ENCODE results near the gene CISH.

CISH gene

GRCh38 chr3:50568947-50569749, 42.4 kb downstream of the CISH start, which contains the start of gene HEMK1:
TSS of gene HEMK1 (plus strand) at chr3:50569522. CDS start at chr3:50571105, 1,583 bp downstream.
- H3K27ac ChIP-seq (replicated peaks): peak within 1 kb of the TSS; percentile 77
- TF ChIP-seq SPI1 (IDR thresholded peaks at IDR 0.05; ENCODE audit: borderline replicate concordance, low read depth) (no peak), POLR2AphosphoS5 (IDR thresholded peaks at IDR 0.05; ENCODE audit: low read depth) (peak; percentile 71), CTCF (IDR thresholded peaks at IDR 0.05; ENCODE audit: insufficient read depth, low read length) (no peak), REST (IDR thresholded peaks at IDR 0.05; ENCODE audit: insufficient replicate concordance, low read depth) (peak; percentile 49), GABPA (IDR thresholded peaks at IDR 0.05; ENCODE audit: low read depth) (peak; percentile 97)
- peak; percentile 81 to 97 for DNase-seq (ENCODE audit: low read depth in 1 of 2, low spot score in 1 of 2)
- H3K4me3 ChIP-seq (replicated peaks; ENCODE audit: insufficient read depth, low read length): peak within 1 kb of the TSS; percentile 93
- peaks cover 3% of the 10 kb centered on the region for H3K27me3 ChIP-seq (ENCODE audit: insufficient read depth, poor library complexity, severe bottlenecking)

GRCh38 chr3:50567386-50568167, 44.0 kb downstream of the CISH start, which contains the start of gene C3orf18:
TSS of gene C3orf18 (minus strand) at chr3:50567747. CDS start at chr3:50565699, 2,048 bp downstream.
- Histone ChIP-seq H3K27ac (replicated peaks) (no peak within 1 kb of the TSS), H3K4me3 (replicated peaks; ENCODE audit: insufficient read depth, low read length) (peak within 1 kb of the TSS; percentile 93), H3K27me3 (ENCODE audit: insufficient read depth, poor library complexity, severe bottlenecking) (peaks cover 3% of the 10 kb centered on the region)
- DNase-seq (ENCODE audit: low read depth in 1 of 2, low spot score in 1 of 2): peak; percentile 57 to 77
- no peak for TF ChIP-seq CTCF (IDR thresholded peaks at IDR 0.05; ENCODE audit: insufficient read depth, low read length)
- no peak for TF ChIP-seq REST (IDR thresholded peaks at IDR 0.05; ENCODE audit: insufficient replicate concordance, low read depth)
- TF ChIP-seq GABPA (IDR thresholded peaks at IDR 0.05; ENCODE audit: low read depth): no peak

GRCh38 chr3:50567011-50567385, 44.6 kb downstream of the CISH start:
- DNase-seq (ENCODE audit: low read depth in 1 of 2, low spot score in 1 of 2): no peak
- TF ChIP-seq SPI1 (IDR thresholded peaks at IDR 0.05; ENCODE audit: borderline replicate concordance, low read depth) (no peak), POLR2AphosphoS5 (IDR thresholded peaks at IDR 0.05; ENCODE audit: low read depth) (no peak), REST (IDR thresholded peaks at IDR 0.05; ENCODE audit: insufficient replicate concordance, low read depth) (no peak), CTCF (IDR thresholded peaks at IDR 0.05; ENCODE audit: insufficient read depth, low read length) (no peak), GABPA (IDR thresholded peaks at IDR 0.05; ENCODE audit: low read depth) (no peak)
- H3K27ac ChIP-seq (replicated peaks): no peak overlapping the region

More at GRCh38 chr3:50567011-50567385, 44.6 kb downstream of the CISH start:
- H3K4me3 ChIP-seq (replicated peaks; ENCODE audit: insufficient read depth, low read length): no peak overlapping the region; the same call in 1 of the 2 replicates
- H3K27me3 ChIP-seq (ENCODE audit: insufficient read depth, poor library complexity, severe bottlenecking): peaks cover 3% of the 10 kb centered on the region

Data from HL-60 (cell line).